H1 (cell line): ENCODE measurements around the gene ZNF526. TPM values are rescaled to one million over a fixed set of nuclear protein-coding genes. Genes with fewer than 3 reads are reported as not detected.

Experiments
- CEBPB ChIP-seq: IDR thresholded peaks from 2 replicates; pipeline ENCODE4 v1.6.1; 2012; ENCODE audit warnings: low read depth, low read length
- E2F6 ChIP-seq: IDR thresholded peaks from 2 replicates; pipeline ENCODE4 v1.6.1; 2012; ENCODE audit warnings: inconsistent platforms
- NRF1 ChIP-seq: IDR thresholded peaks from 2 replicates; pipeline ENCODE4 v1.6.1; 2011; ENCODE audit warnings: mild to moderate bottlenecking, low read depth, low read length, improper control_type of control experiment
- SUZ12 ChIP-seq: fragments of 200-600 bp; sonication (generic); IDR thresholded peaks from 2 replicates; pipeline ENCODE4 v1.6.1; 2012; ENCODE audit warnings: mild to moderate bottlenecking, inconsistent platforms, low read length, moderate library complexity, mixed read lengths
- polyA plus RNA-seq, 7 experiments: library from polyadenylated mRNA; depleted of rRNA in 3 of 7; stranded (reverse) in 5 of 7; unstranded in 2 of 7; fragments of >200 nt in 5 of 7; fragments of 200-250 nt in 2 of 7; gene quantifications; 1 replicate in 5 of 7; 2 replicates in 1 of 7; 4 replicates in 1 of 7; pipeline versions ENCODE4 v1.2.1 to v1.2.3, GENCODE V29; 2011 to 2013; ENCODE audit warnings: missing spikeins in 2 of 7, mixed read lengths in 2 of 7
- total RNA-seq: library from RNA; stranded (reverse); fragmentation: NEBNext Ultra II Directional; extraction: Animal tissue kit (Norgen Biotek cat#: 25700); gene quantifications from 2 replicates; pipeline ENCODE4 v1.2.1, GENCODE V29; 2021
- TF ChIP-seq, protein P1 (sequence below): IDR thresholded peaks from 2 replicates; pipeline ENCODE4 v1.6.1; 2012; ENCODE audit warnings: inconsistent platforms

Gene ZNF526
- total and polyA plus RNA-seq, 2 of the 8 experiments (the other 6 are each of a cell fraction or from before 2014, with no cell fraction given): 8.4 to 14.1 TPM

- TF ChIP-seq SUZ12 (no peak), E2F6 (no peak), NRF1 (no peak), CEBPB (no peak)
- TF ChIP-seq, protein P1, sequence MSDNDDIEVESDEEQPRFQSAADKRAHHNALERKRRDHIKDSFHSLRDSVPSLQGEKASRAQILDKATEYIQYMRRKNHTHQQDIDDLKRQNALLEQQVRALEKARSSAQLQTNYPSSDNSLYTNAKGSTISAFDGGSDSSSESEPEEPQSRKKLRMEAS: no peak
Observed at GRCh38 chr19:42269478-42270345, 49.6 kb downstream of the ZNF526 start (continued).
